SU-DHL-6 (cell line): ENCODE results near the gene PAAF1.

Source experiments
- EZH2phosphoT487 ChIP-seq: fragments of 200-600 bp; sonication (generic), shearing (Covaris generic); conservative IDR thresholded peaks from 2 replicates; pipeline ENCODE4 v1.6.1; 2018; ENCODE audit warnings: mild to moderate bottlenecking, antibody characterized with exemption, low read length, moderate library complexity, mixed read lengths
- TF ChIP-seq, protein P1 (sequence below): fragments of 200-600 bp; sonication (generic); IDR thresholded peaks from one replicate; pipeline ENCODE4 v1.5.1; 2017; ENCODE audit warnings: antibody characterized with exemption, mild to moderate bottlenecking, low read length, moderate library complexity; ENCODE audit not compliant: insufficient read depth, poor library complexity, severe bottlenecking

GRCh38 chr11:73894725-73895335 is 18.0 kb downstream of the PAAF1 start:
- TF ChIP-seq, protein P1, sequence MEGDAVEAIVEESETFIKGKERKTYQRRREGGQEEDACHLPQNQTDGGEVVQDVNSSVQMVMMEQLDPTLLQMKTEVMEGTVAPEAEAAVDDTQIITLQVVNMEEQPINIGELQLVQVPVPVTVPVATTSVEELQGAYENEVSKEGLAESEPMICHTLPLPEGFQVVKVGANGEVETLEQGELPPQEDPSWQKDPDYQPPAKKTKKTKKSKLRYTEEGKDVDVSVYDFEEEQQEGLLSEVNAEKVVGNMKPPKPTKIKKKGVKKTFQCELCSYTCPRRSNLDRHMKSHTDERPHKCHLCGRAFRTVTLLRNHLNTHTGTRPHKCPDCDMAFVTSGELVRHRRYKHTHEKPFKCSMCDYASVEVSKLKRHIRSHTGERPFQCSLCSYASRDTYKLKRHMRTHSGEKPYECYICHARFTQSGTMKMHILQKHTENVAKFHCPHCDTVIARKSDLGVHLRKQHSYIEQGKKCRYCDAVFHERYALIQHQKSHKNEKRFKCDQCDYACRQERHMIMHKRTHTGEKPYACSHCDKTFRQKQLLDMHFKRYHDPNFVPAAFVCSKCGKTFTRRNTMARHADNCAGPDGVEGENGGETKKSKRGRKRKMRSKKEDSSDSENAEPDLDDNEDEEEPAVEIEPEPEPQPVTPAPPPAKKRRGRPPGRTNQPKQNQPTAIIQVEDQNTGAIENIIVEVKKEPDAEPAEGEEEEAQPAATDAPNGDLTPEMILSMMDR: no peak
- TF ChIP-seq EZH2phosphoT487: no peak
